ENCODE results near the gene SLC9A9.
"Not testable (repeated sequence)": the region's sequence is repeated elsewhere in the genome, so short reads cannot be mapped to it uniquely, and the experiment has no call there.

Gene SLC9A9

DNA sequence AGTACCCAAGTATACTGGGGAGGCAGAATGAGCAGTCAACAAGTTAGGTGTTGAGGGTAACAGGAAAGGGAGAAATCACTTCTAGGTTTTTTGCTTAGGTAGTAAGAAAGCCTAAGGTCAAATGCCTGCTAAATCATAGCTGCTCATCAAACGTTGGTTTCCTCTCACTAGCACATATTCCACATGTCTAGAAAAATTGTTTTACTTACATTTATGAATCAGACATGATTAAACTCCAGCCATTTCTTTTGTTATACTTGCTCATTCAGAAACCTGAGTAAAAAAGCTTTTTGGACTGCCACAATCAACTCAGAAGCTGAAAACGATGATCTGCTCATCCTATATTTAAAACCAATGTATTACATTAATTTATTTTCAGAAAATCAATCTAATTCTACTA, 40.2 kb downstream of the SLC9A9 start:
- FAIRE-seq = no peak

GRCh38 chr3:143806038-143806437, 42.2 kb downstream of the SLC9A9 start:
- FAIRE-seq = no peak

DNA sequence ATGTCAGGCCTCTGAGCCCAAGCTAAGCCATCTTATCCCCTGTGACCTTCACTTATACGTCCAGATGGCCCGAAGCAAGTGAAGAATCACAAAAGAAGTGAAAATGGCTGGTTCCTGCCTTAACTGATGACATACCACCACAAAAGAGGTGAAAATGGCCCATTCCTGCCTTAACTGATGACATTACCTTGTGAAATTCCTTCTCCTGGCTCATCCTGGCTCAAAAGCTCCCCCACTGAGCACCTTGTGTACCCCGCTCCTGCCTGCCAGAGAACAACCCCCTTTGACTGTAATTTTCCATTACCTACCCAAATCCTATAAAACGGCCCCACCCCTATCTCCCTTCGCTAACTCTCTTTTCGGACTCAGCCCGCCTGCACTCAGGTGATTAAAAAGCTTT, 42.8 kb downstream of the SLC9A9 start:
- not testable (repeated sequence) for FAIRE-seq

- not testable (repeated sequence) for FAIRE-seq
Observed at GRCh38 chr3:143801046-143801445, 47.2 kb downstream of the SLC9A9 start.

GRCh38 chr3:143798151-143798550, 50.1 kb downstream of the SLC9A9 start:
- not testable (repeated sequence) for FAIRE-seq

GRCh38 chr3:143795874-143796273, 52.4 kb downstream of the SLC9A9 start:
- FAIRE-seq = no peak

DNA sequence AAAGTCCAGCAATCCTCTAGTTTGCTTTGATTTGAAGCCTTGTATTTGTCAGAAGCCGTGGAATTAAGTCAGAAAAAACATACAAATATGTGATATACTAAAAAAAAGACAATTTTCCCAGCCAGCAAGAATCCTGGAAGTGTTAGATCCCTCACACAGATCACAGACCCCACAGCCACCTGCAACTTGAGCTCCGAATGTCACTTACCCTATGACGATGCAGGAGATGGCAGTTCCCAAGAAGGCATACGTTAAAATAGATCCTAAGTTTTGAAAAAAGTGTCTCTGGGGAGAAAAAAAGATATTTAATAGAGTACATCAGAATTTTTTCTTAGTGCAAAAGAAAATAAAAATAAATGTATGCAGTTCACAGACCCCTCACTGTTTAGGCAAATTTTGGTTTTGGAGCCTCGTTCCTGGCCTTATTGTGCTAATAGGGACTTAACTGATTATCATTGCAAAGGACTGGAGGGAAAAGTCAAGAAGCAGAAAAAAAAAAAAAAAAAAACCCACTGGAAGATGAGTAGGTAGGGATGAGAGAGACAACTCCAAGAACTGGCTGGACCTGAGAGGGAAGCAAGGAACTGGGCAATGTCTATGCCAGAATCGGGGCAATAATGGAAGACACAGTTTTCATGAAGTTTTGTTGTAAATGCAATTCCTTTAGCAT, 53.3 kb downstream of the SLC9A9 start:
- no peak for FAIRE-seq

- FAIRE-seq = no peak
Observed at GRCh38 chr3:143793971-143794370, 54.3 kb downstream of the SLC9A9 start.

- no peak for FAIRE-seq
Observed at GRCh38 chr3:143791386-143791785, 56.9 kb downstream of the SLC9A9 start.

- FAIRE-seq = no peak
Observed at GRCh38 chr3:143786219-143787191, 61.8 kb downstream of the SLC9A9 start.

- no peak for FAIRE-seq
Observed at GRCh38 chr3:143784446-143784845, 63.8 kb downstream of the SLC9A9 start.

GRCh38 chr3:143783851-143784370, 64.4 kb downstream of the SLC9A9 start:
- FAIRE-seq = no peak

- peak; percentile 99 for FAIRE-seq
Observed at GRCh38 chr3:143775459-143775858, 72.8 kb downstream of the SLC9A9 start.

GRCh38 chr3:143771939-143772338, 76.3 kb downstream of the SLC9A9 start:
- no peak for FAIRE-seq

DNA sequence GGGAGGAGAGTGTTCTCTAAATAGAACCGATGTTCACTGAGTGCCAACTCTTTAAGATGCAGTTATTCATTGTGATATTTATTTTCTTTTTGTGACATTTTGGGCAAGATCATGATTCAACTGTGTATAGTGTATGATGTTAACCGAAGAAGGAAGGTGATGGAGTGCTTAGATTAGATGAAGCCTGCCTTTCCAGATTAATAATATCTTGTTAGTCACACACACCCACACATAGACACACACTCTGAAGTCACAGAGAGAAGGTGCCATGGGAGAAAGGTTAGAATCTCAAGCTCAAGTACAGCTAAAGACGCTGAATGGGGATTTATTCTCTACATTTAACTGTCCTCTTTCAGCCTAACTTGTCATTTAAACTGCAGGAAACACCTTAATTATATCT, 77.0 kb downstream of the SLC9A9 start:
- FAIRE-seq = no peak

DNA sequence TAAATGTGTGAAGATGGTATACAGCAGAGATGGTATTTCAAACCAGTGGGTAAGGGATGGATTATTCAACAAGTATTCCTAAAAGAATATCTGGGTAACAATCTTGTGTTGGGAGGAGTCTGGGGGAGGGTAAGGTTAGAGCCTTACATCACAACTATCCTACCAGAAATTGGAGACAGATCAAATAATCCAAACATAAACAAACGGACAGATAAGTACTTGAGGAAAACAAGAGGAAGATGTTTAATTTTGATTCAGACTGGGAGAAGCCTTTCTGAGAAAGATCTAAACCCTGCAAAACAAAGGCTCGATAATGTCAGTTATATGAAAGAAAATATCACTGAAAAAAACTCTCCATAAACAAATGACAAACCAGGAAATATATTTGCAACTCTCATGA, 77.9 kb downstream of the SLC9A9 start:
- FAIRE-seq = no peak

GRCh38 chr3:143769616-143770015, 78.7 kb downstream of the SLC9A9 start:
- FAIRE-seq = no peak

DNA sequence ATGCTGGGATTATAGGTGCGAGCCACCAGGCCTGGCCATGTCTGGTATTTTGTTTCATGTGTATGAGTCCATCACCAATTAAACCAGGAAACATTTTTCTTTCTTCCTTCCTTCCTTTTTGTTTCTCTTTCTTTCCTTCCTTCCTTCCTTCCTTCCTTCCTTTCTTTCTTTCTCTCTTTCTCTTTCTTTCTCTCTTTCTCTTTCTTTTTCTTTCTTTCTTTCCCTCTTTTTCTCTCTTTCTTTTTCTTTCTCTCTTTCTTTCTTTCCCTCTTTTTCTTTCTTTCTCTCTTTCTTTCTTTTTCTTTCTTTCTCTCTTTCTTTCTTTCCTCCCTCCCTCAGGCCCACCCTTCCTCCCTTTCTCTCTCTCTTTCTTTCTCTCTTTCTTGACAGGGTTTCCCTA, 83.4 kb downstream of the SLC9A9 start:
- FAIRE-seq = no peak

- FAIRE-seq = peak; percentile 96
Observed at GRCh38 chr3:143763564-143764162, 84.6 kb downstream of the SLC9A9 start.

- FAIRE-seq = no peak
Observed at GRCh38 chr3:143757691-143758090, 90.6 kb downstream of the SLC9A9 start.

DNA sequence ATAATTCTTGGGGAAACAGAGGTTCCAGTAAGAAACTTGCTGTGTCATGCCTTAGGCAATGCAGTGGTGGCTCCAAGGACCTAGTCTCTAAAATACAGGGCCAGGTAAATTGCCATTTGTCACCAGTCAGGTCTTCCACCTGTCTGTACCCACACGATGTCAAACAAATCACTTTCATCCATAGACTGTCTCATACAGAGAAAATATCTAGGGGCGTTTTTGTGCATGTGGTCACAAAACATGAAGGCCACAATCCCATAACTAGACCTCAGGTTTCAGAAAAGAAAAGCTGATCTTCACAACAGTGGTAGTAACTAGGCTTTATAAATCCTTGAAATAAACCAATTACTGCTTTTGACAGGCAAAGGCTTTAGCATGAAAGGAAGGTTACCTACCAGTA, 92.3 kb downstream of the SLC9A9 start:
- no peak for FAIRE-seq

DNA sequence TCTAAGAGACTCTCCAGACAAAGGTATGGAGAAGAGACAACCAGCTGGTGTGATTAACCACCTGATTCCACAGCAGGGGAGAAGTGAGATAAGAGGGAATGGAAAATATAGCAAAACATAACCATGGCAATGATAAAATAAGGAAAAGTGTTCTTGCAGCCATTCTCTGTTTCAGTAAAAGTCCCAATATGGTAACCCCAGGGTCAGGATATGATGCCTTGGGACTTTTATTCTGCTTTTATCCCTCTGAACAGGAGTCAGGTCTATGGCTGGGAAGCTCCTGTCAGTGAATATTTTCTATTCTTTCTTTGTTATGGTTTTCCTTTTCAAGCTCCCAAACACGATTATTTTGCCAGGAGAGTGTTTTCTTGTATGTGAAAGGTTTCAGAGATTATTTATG, 94.2 kb downstream of the SLC9A9 start:
- FAIRE-seq = no peak

- FAIRE-seq = no peak
Observed at GRCh38 chr3:143753456-143753855, 94.8 kb downstream of the SLC9A9 start.

Data from islet of Langerhans (tissue), 1 donor.